ENCODE data around the gene MAP3K9.

DNA sequence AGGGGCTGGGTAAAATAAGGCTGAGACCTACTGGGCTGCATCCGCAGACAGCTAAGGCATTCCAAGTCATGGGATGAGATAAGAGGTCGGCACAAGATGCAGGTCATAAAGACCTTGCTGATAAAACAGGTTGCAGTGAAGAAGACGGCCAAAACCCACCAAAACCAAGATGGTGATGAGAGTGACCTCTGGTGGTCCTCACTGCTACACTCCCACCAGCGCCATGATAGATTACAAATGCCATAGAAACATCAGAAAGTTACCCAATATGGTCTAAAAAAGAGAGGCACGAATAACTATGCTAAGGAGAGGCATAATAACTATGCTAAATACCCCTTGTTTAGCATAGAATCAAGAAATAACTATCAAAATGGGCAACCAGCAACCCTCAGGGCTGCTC is 46.2 kb upstream of the MAP3K9 start:
- TF ChIP-seq, protein P1, sequence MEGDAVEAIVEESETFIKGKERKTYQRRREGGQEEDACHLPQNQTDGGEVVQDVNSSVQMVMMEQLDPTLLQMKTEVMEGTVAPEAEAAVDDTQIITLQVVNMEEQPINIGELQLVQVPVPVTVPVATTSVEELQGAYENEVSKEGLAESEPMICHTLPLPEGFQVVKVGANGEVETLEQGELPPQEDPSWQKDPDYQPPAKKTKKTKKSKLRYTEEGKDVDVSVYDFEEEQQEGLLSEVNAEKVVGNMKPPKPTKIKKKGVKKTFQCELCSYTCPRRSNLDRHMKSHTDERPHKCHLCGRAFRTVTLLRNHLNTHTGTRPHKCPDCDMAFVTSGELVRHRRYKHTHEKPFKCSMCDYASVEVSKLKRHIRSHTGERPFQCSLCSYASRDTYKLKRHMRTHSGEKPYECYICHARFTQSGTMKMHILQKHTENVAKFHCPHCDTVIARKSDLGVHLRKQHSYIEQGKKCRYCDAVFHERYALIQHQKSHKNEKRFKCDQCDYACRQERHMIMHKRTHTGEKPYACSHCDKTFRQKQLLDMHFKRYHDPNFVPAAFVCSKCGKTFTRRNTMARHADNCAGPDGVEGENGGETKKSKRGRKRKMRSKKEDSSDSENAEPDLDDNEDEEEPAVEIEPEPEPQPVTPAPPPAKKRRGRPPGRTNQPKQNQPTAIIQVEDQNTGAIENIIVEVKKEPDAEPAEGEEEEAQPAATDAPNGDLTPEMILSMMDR (IDR thresholded peaks at IDR 0.05): no peak
- TF ChIP-seq POLR2A (IDR thresholded peaks at IDR 0.05) (no peak), POLR2AphosphoS5 (IDR thresholded peaks at IDR 0.05) (no peak)
